GM21786 (cell line): ENCODE results near the gene RPS6KA1.
"Not testable (repeated sequence)": the region's sequence is repeated elsewhere in the genome, so short reads cannot be mapped to it uniquely, and the experiment has no call there.

Experiments
- ATAC-seq: cut with Tn5 transposase; IDR thresholded peaks from one replicate; pipeline ENCODE4 v1.9.1; 2021; ENCODE audit not compliant: unreplicated experiment

RPS6KA1 gene

DNA sequence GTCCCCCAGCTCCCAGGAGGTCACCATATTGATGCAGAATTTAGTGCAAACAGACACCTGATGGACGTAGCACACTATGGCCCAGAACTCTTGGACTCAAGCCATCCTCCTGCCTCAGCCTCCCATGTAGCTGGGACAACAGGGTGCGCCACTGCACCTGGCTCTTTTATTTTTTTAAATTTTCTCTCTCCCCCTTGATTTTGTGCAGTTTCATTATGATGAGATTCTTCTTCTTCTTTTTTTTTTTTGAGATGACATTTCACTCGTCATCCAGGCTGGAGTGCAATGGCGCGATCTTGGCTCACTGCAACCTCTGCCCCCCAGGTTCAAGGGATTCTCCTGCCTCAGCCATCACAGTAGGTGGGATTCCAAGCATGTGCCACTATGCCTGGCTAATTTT, 63.8 kb downstream of the RPS6KA1 start:
- ATAC-seq = no peak

DNA sequence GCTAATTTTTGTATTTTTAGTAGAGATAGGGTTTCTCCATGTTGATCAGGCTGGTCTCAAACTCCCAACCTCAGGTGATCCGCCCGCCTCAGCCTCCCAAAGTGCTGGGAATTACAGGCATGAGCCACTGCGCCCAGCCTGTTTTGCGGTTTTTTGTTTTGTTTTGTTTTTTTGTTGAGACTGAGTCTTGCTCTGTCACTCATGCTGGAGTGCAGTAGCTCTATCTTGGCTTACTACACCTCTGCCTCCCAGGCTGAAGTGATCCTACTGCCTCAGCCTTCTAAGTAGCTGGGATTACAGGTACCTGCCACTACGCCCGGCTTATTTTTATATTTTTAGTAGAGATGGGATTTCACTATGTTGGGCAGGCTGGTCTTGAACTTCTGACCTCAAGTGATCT, 65.0 kb downstream of the RPS6KA1 start:
- not testable (repeated sequence) for ATAC-seq

DNA sequence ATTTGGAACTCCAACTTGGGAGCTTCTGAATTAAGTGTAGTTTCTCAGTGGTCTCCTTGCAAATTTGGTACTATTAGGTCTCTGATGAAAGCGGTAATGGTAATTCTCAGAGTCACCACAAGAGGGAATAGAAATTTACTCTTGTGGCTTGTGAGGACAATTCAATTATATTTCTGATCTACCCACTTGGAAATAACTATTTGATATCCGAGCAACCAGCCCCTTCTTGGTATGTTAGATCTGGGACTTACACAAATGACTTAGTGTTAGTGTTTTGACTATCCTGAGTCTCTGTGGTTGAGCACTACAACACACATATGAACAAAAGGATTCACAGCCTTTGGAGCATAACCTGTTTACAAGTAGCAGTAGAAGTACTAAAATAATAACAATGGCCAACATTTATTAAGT, 68.1 kb downstream of the RPS6KA1 start:
- ATAC-seq = no peak

DNA sequence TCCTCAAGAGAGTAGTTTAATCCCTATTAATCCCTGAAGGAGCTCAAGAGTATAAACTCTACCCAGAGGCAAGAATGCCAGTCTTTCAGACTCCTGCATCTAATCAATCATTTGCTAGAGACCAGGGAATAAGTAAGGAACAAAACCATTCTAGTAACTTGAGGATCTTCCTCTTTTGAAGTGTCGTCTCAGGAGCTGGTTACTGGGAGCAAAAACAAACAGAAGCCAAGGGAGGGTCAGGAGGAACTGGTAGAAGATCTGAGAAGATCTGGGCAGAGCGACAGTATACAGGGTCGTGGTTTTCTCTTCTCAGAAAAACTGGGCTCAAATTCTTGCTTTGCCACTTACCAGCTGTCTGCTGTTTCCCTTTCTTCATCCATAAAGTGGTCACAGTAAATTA, 69.3 kb downstream of the RPS6KA1 start:
- ATAC-seq = no peak

DNA sequence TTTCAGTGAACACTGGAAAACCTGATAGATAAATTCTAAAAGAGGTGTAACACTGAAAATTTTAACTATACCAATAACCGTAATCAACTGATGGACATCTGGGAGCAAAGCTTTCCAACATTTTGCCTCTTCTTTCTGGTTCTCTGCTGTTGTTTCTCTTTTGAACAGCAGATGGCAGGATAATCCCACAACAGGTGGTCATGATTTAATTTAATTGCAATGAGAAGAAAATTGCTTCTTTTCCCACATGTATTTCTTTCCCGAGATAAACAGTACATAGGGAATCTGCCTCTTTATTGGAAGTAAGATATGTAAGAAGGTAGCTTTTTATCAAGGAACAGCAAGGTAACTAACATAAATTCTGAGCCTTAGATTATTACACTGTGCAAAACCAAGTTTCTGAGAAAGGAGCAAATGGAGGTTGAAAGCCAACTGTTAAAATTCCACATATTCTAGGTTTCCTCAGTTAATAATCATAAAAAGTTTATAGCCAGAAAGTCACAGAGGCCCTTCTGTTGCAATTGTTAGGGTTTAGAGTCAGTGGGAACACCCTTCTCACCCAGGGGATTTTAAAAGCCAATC, 72.9 kb downstream of the RPS6KA1 start:
- ATAC-seq = no peak

DNA sequence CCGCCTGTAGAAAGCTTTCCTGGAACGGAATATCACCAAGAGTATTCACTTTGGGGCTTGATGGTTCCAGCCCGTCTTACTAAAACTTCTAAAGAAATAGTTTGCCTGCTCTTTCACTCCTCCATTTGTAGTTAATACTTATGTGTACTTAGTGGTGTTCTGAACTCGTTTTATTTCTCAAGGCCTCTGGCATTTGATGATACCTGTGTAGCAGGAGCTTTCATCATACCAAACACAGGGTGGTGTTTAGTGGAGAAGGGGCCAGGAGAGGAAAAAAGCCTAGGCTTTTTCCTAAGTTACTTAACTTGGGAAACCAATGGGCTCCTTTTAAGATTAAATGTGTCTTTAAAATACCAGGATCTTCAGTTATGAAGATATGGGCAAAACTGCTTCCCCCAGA, 74.3 kb downstream of the RPS6KA1 start:
- no peak for ATAC-seq

DNA sequence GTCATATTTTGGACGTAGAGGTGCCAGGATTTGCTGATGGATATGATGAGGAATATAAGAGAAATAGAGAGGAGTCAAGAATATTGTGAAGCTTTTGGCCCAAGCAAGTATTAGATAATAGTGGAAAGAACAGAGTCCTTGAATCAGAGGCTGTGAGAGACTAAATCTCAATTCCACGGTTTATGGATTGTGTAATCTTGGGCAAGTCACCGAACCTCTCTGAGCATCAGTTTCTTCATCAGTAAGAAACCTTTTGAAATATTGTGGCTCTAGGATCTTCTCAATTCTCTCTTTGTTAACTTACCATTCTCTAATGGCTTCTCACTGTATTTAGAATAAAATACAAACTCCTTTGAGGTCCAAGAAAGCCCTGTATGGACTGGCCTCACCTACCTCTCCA, 77.6 kb downstream of the RPS6KA1 start:
- ATAC-seq = no peak

DNA sequence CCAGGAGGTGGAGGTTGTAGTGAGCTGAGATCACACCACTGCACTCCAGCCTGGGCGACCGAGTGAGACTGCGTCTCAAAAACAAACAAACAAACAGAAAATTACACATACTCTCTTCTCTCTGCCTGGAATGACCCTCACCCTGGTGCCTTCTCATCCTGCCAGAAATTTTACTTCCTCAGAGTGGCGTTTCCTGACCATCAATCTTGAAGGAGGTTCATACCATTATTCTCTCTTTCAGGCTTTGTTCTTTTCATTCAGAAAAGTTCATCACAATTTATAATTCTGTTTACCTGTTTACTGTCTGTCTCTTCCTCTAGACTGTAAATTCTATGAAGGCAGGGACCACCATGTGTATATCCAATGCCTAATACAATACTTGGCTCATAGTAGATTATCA, 79.3 kb downstream of the RPS6KA1 start:
- no peak for ATAC-seq

DNA sequence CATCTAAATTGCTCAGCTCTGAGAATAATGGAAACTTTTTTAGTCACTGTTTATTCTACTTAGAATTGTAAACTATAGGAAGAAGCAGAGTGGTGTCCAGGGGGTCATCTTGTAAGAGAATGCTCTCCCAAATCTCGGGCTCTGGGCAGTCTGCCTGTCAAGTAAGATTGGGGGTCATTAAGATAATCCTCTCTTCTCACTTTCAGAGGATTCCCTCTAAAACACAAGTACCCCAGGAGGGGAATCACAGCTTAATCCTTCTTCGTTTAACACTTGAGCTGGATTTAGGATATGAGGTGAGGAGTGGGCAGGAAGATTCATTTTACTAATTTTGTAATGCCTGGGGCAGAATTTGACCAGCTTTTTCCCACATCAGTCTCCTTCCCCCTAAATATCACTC, 81.2 kb downstream of the RPS6KA1 start:
- no peak for ATAC-seq

DNA sequence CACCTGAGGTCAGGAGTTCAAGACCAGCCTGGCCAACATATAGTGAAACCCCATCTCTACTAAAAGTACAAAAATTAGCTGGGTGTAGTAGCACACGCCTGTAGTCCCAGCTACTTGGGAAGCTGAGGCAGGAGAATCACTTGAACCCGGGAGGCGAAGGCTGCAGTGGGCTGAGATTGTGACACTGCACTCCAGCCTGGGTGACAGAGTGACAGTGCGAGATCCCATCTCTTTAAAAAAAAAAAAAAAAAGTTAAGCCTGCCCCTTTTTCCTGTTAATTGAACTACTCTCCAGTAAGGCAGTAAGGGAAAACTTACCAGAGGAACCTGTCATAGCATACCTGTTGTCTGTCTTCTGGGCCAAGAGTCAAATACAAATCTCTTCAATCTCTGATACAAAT, 83.1 kb downstream of the RPS6KA1 start:
- ATAC-seq = not testable (repeated sequence)

DNA sequence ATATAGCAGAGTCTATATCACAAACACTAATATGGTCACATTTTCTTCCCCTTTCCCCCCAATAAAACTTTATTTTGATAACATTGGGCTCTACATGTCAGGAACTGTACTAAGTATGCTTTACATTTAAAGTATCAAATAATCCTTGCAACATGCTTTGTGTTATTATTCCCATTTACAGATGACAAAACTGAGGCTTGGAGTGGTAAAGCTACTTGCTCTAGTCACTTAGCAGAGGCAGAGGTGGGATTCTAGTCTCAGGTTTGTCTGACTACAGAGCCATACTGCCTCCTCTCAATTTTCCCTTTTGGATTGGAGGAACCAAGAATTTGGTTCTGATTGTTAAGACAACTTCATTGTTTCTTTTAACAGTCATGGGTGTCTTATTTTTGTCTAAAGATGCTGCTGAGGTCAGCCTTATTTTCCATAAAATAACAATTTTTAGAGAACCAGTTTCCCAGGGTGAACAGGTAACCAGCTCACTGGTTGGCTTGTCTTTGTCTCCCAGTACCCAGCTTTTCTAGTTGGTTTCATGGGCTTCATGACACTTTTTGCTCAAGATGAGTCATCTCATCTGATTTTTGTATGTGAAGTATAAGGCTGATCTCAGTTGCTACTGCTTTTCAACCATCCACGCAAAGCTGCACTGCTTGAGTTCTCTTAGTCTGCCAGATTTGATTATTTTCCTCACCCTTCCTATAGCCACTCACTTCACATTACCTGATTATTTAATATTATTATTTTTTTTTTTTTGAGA, 85.3 kb downstream of the RPS6KA1 start:
- ATAC-seq = no peak

DNA sequence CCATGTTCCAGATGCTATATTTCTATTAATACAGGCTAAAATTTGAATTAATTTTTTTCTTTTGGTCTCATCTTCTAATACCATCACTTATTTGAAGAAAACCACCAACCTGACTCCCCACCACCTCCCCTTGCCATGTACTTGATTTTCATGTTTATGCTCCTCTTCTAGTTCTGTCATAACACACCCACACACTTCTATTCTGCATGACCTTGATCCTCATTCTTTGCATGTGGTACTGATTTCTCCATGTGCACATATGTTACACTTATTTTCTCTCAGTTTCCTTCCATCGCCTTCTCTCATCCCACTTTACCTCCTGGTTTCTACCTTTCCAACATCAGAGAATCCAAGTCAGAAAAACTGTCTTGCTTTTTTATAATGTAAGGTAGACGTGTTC, 87.3 kb downstream of the RPS6KA1 start:
- ATAC-seq = no peak

DNA sequence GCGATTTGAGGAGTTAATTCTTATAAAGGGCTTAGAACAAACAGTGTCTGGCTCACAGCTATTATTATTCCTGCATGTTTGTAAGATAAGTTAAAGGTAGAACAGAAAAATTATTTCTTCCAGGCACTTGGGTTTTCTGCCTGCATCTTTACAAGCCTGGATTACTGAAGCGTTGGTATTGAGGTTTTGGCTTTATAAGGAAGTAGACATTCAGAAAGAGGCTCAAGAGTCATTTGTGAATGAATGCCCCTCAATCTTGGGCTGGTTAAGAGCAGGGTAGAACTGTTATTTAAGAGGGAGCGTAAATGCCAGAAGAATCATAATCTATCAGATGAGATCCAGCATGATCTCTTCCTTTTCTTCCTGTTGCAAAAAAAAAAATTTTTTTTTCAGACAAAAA, 89.0 kb downstream of the RPS6KA1 start:
- ATAC-seq = no peak
